Mucosa of rectum (tissue), 2 donors: Measurements from ENCODE around the gene TMEM255B.
"Not testable (repeated sequence)": the region's sequence is repeated elsewhere in the genome, so short reads cannot be mapped to it uniquely, and the experiment has no call there.

Source experiments
- H3K27ac ChIP-seq, 2 donors: one replicate each; pipeline ENCODE4 v1.7.0; 2013; ENCODE audit warnings: inconsistent platforms in 2 of 2, low read depth in 2 of 2, low read length in 2 of 2
- H3K27me3 ChIP-seq, 2 donors: one replicate each; pipeline ENCODE4 v1.7.0; 2013; ENCODE audit warnings: low read length in 2 of 2; ENCODE audit not compliant: control insufficient read depth in 2 of 2, insufficient read depth in 2 of 2
- H3K36me3 ChIP-seq, 2 donors: one replicate each; pipeline ENCODE4 v1.7.0; 2013; ENCODE audit warnings: low read length in 2 of 2; ENCODE audit not compliant: control insufficient read depth in 2 of 2, insufficient read depth in 2 of 2
- H3K4me1 ChIP-seq, 2 donors: one replicate each; pipeline ENCODE4 v1.7.0; 2013; ENCODE audit warnings: low read length in 2 of 2, mild to moderate bottlenecking in 1 of 2; ENCODE audit not compliant: control insufficient read depth in 2 of 2, insufficient read depth in 2 of 2
- H3K4me3 ChIP-seq, 2 donors: one replicate each; pipeline ENCODE4 v1.7.0; 2013; ENCODE audit warnings: low read length in 2 of 2
- H3K9ac ChIP-seq, 2 donors: one replicate each; pipeline ENCODE4 v1.7.0; 2013; ENCODE audit warnings: low read length in 2 of 2, low read depth in 1 of 2, mild to moderate bottlenecking in 1 of 2
- H3K9me3 ChIP-seq, 2 donors: one replicate each; pipeline ENCODE4 v1.7.0; 2013; ENCODE audit warnings: low read length in 2 of 2; ENCODE audit not compliant: control insufficient read depth in 2 of 2
- donor health status: healthy.
- donor health status: Normal muscosa, but diverticular disease.

The TMEM255B gene

GRCh38 chr13:113792886-113793717, 34.1 kb downstream of the TMEM255B start:
- H3K4me1 ChIP-seq = peaks cover 0 to 7% of the 10 kb centered on the region in 2 donors
- H3K9ac ChIP-seq = no peak overlapping the region
- H3K27ac ChIP-seq = no peak overlapping the region
- no peaks in the 10 kb centered on the region for H3K9me3 ChIP-seq
- H3K4me3 ChIP-seq = no peak overlapping the region
- no peaks in the 10 kb centered on the region for H3K36me3 ChIP-seq
- H3K27me3 ChIP-seq = peaks cover 0 to 6% of the 10 kb centered on the region in 2 donors

- Histone ChIP-seq H3K9me3 (no peaks in the 10 kb centered on the region), H3K27ac (no peak overlapping the region), H3K9ac (no peak overlapping the region), H3K4me1 (peaks cover 0 to 7% of the 10 kb centered on the region in 2 donors), H3K36me3 (no peaks in the 10 kb centered on the region), H3K27me3 (peaks cover 0 to 3% of the 10 kb centered on the region in 2 donors), H3K4me3 (no peak overlapping the region)
Observed at GRCh38 chr13:113793718-113794085, 34.7 kb downstream of the TMEM255B start.

GRCh38 chr13:113794086-113794485, 35.1 kb downstream of the TMEM255B start:
- no peak overlapping the region for H3K4me3 ChIP-seq
- no peak overlapping the region for H3K27ac ChIP-seq
- peaks cover 0 to 7% of the 10 kb centered on the region in 2 donors for H3K4me1 ChIP-seq
- no peak overlapping the region for H3K9ac ChIP-seq
- no peaks in the 10 kb centered on the region for H3K36me3 ChIP-seq
- no peaks in the 10 kb centered on the region for H3K9me3 ChIP-seq
- H3K27me3 ChIP-seq = peaks cover 0 to 3% of the 10 kb centered on the region in 2 donors

GRCh38 chr13:113794764-113795173, 35.7 kb downstream of the TMEM255B start:
- Histone ChIP-seq H3K9ac (no peak overlapping the region), H3K27ac (no peak overlapping the region), H3K4me3 (no peak overlapping the region), H3K9me3 (no peaks in the 10 kb centered on the region), H3K27me3 (no peaks in the 10 kb centered on the region), H3K36me3 (no peaks in the 10 kb centered on the region), H3K4me1 (peaks cover 0 to 7% of the 10 kb centered on the region in 2 donors)

- H3K9me3 ChIP-seq, H3K27me3 ChIP-seq, H3K4me1 ChIP-seq, H3K4me3 ChIP-seq, H3K9ac ChIP-seq, H3K36me3 ChIP-seq, H3K27ac ChIP-seq: not testable (repeated sequence)
Observed at GRCh38 chr13:113795362-113795761, 36.3 kb downstream of the TMEM255B start.

- Histone ChIP-seq H3K9me3 (no peaks in the 10 kb centered on the region), H3K4me1 (peaks cover 0 to 7% of the 10 kb centered on the region in 2 donors), H3K27me3 (no peaks in the 10 kb centered on the region), H3K36me3 (no peaks in the 10 kb centered on the region), H3K27ac (no peak overlapping the region), H3K9ac (no peak overlapping the region), H3K4me3 (no peak overlapping the region)
Observed at GRCh38 chr13:113796211-113796963, 37.4 kb downstream of the TMEM255B start.

GRCh38 chr13:113796964-113797676, 38.1 kb downstream of the TMEM255B start:
- H3K9me3 ChIP-seq = no peaks in the 10 kb centered on the region

GRCh38 chr13:113798200-113798811, 39.3 kb downstream of the TMEM255B start:
- Histone ChIP-seq H3K9me3 (no peaks in the 10 kb centered on the region), H3K9ac (no peak overlapping the region), H3K36me3 (no peaks in the 10 kb centered on the region), H3K4me3 (no peak overlapping the region), H3K4me1 (peaks cover 0 to 2% of the 10 kb centered on the region in 2 donors), H3K27ac (no peak overlapping the region), H3K27me3 (no peaks in the 10 kb centered on the region)

More at GRCh38 chr13:113796964-113797676, 38.1 kb downstream of the TMEM255B start:
- H3K9ac ChIP-seq = no peak overlapping the region
- H3K36me3 ChIP-seq = no peaks in the 10 kb centered on the region
- peaks cover 0 to 7% of the 10 kb centered on the region in 2 donors for H3K4me1 ChIP-seq
- no peaks in the 10 kb centered on the region for H3K27me3 ChIP-seq
- no peak overlapping the region for H3K27ac ChIP-seq
- no peak overlapping the region for H3K4me3 ChIP-seq

GRCh38 chr13:113800576-113800926, 41.5 kb downstream of the TMEM255B start:
- Histone ChIP-seq H3K9ac (no peak overlapping the region), H3K9me3 (no peaks in the 10 kb centered on the region), H3K27me3 (no peaks in the 10 kb centered on the region), H3K4me3 (no peak overlapping the region), H3K27ac (no peak overlapping the region), H3K36me3 (no peaks in the 10 kb centered on the region), H3K4me1 (no peaks in the 10 kb centered on the region)
